AG10803 (cell line): ENCODE measurements around the gene NAXD.

Experiments
- DNase-seq: peaks from one replicate; pipeline ENCODE4 v3.0.0; 2010; ENCODE audit warnings: low read depth
- H3K4me3 ChIP-seq: 2 replicates; pipeline ENCODE4 v1.5.1; 2011; ENCODE audit warnings: mild to moderate bottlenecking, low read length, control low read depth
- CTCF ChIP-seq: conservative IDR thresholded peaks from 2 replicates; pipeline ENCODE4 v1.5.1; 2011; ENCODE audit warnings: mild to moderate bottlenecking, low read length, control low read depth, inconsistent platforms

NAXD gene

GRCh38 chr13:110638814-110639806 is 23.8 kb downstream of the NAXD start:
- TF ChIP-seq CTCF: no peak
- DNase-seq: no peak
- no peak overlapping the region for H3K4me3 ChIP-seq

DNA sequence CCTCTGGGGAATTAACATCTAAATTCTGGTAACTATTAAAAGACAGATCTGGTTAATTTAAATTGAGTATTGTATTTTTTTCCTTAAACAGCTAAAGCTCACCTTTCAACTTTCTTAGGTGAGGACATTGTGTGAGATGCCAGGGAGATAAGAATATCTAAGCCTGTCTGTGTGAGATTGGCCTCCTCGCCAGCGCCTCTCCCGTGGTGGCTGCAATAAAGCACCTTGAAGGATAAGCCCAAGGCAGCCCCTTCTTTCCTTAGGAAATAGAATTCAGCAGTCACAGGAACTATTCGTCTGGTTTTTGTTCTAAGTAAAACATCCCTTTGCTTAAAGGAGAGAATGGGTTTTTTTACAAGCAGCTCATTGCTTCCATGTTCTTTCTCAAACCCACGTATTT is 24.6 kb downstream of the NAXD start:
- H3K4me3 ChIP-seq: no peak overlapping the region
- no peak for DNase-seq
- TF ChIP-seq CTCF: no peak

DNA sequence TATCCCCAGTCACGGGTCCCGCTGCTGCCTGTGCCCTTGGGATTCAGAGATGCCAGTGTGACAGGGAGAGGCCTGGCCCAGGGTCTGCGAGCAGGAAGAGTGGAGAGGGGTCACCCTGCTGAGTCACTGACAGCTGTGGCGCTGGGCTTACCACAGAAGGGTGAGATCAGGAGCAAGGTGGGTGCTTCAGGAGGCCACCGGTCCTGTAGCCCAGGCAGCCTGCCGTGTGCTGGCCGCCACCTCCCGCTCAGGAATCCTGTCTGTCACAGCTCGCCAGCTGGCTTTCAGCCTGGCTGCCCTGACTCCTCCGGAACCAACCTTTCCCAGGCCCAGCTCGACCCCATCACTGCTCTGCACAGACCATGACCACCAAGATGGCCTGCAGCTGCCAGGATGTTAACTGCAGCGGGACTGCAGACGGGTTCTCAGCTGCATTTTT is 25.3 kb downstream of the NAXD start:
- TF ChIP-seq CTCF: no peak
- no peak for DNase-seq
- no peak overlapping the region for H3K4me3 ChIP-seq

DNA sequence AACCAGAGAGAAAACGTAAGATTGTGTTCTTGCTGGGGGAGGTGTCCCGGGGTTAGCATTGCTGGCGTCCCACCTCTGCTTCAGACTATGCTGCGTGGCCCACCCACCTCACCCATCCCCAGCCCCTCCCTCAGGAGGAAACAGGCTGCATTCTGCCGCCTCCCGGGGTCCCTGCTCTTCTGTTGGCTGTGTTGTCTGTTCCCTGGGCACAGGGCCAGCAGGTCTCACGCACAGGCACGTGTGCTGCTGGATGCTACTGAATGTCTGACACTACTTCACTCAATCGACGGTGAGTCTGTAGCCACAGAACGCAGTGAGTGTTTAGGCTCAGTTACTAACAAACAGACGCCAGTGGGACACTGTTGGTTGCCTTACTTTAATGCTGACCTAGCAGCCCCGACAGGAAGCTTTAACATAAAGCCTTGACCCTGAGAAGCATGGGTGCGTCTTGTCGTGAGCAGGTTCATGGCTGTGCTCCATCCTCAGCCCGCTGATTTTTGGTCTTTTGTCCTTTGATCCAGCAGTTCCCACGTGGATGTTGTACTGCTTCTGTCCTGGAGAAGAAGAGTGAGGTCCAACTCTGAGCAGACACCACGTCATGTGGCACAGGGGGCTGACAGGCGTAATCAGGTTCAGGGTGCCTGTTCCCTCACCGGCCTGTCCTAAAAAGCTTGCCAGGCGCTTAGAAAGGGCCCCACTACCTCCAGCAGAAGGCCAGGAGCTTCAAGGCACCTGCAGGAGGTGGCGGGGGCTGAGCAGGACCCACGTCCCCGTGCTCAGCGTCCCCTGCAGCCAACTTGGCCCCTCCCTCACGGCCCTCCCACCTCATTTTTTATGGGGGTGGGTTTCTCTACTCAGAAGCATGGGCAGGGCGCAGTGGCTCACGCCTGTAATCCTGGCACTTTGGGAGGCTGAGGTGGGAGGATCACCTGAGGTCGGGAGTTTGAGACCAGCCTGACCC is 26.0 kb downstream of the NAXD start:
- DNase-seq: no peak
- no peak for TF ChIP-seq CTCF
- H3K4me3 ChIP-seq: no peak overlapping the region

DNA sequence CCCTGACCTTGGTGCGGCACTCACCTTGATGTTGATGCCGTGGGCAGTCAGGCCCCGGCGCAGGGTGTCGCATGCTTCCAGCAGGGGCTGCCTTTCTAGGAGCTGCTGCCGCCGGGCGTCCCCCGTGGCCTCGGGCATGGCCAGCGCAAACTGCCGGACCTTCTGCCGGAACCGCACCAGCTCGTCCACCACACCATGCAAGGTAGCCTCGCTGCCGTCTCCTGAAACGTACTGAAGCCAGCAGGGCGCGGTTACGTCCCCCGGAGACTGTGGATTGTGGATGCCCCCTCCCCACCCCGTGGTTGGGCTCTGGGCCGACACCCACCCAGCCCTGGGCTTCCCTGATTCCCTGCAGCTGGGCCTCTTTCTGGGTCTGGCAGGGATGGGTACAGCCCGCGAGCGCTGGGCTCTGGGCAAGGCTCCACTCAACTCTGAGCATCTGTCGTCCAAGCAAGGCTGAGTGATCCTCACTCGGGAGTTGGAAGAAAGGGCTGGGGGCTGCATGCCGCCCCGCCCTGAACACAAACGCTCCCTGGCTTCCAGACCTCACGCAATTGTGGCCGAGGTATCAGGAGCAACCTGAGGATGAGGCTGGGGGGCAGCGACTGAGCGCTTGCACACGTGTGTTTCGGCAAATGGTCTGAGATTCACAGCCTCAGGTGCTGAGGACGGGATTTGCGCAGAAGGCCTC is 27.1 kb downstream of the NAXD start:
- H3K4me3 ChIP-seq: no peak overlapping the region
- no peak for TF ChIP-seq CTCF
- DNase-seq: no peak

DNA sequence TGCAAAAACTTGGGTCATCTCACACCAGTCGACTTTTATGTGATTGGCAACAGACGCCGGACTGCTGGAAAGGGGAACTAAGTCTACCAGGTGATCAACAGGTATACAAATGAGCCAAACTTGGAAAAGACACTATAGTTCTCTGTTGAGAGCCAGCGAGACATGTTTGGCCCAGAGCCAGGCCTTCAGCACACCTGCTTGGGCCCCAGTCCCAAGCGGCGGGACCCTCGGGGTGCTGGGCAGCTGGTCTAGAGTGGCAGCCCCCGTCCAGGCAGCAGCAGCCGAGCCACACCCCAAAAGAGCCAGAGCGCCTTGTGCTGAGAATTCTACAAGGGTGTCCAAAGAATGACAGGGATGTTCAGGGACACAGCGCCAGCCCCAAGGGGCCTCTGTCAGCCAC is 28.0 kb downstream of the NAXD start:
- DNase-seq: no peak
- H3K4me3 ChIP-seq: no peak overlapping the region
- no peak for TF ChIP-seq CTCF
